ENCODE measurements around the gene SFXN3. TPM values are rescaled to one million over a fixed set of nuclear protein-coding genes. Genes with fewer than 3 reads are reported as not detected.

Gene SFXN3, protein sequence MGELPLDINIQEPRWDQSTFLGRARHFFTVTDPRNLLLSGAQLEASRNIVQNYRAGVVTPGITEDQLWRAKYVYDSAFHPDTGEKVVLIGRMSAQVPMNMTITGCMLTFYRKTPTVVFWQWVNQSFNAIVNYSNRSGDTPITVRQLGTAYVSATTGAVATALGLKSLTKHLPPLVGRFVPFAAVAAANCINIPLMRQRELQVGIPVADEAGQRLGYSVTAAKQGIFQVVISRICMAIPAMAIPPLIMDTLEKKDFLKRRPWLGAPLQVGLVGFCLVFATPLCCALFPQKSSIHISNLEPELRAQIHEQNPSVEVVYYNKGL
- total RNA-seq: 46.5 TPM
- long read RNA-seq, transcript SFXN3-202 (12 exons, 3,098 nt): major isoform, 5 of 90 reads
- long read RNA-seq, partial matches to known transcripts: 71 of 90 reads
- long read RNA-seq, other reads (novel, unspliced or antisense): 10 of 90 reads

DNA sequence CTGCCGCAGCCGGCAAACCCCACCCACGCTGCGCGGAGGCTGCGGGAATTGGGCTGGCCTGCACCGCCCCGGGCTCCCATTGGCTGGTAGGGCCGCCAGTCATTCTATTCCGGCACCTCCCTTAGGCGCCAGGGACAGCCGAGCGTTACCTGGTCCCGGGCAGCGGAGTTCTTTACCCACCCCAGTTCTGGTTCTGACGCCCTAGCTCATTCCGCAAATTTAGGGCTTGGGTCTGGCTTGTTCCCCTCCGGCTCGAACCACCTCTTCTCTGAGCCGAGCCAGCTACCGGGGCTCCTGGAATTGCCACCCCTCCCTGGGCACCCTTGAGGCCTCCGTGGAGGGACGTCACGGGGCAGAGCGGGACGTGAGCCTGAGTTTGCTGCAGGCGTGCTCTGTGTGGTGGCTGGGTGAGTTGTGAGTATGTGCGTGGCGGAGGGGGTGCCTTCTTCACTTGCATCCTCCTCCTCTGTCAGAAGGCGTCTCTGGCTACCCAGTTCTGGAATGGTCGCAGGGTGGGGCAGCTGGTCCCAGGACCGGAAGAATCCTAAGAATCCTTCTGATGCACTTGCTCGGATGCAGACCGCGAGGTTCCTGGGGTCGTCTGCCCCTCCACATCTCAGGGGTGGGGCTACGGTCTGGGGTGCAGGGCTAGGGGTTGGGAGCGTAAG lies at the start of gene SFXN3, which contains the start of gene PDZD7:
SFXN3 (plus strand) TSS at position 107 of the 668 bp plus-strand sequence. CDS start 3,461 bp downstream, outside the sequence.
PDZD7 (minus strand) TSS at position 2 of the 668 bp plus-strand sequence. CDS start 910 bp downstream, outside the sequence.
- DNase-seq (ENCODE audit: low spot score): peak; percentile 98

DNA sequence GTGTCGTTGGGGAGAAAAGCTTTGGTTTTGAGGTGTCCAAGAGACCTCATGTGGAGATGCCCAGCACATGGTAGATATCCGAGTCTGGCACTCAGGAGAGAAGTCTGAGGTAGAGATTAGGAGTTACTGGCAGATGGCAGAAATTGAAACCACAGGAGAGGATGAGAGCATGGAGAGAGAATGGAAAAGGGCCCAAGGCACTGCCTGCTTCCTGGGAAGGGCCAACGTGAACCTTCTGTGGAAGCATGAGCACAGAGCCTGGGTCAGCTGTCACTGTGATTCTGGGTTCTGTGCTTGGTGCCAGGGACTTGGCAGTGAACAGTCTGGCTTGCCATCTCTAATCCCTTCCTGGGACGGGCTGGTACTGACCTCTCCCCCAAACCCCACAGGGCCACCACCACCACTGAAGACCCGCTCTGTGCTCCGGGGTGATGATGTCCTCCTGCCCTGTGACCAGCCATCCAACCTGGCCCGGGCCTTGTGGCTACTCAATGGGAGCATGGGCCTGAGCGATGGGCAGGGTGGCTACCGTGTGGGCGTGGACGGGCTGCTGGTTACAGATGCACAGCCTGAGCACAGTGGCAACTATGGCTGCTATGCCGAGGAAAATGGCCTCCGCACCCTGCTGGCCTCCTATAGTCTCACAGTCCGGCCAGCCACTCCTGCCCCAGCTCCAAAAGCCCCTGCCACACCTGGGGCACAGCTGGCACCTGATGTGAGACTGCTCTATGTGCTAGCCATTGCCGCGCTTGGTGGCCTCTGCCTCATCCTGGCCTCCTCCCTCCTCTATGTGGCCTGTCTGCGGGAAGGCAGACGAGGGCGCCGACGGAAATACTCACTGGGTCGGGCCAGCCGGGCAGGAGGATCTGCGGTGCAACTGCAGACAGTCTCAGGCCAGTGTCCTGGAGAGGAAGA lies 47.9 kb upstream of the SFXN3 start:
- DNase-seq (ENCODE audit: low spot score): peak; percentile 89

DNA sequence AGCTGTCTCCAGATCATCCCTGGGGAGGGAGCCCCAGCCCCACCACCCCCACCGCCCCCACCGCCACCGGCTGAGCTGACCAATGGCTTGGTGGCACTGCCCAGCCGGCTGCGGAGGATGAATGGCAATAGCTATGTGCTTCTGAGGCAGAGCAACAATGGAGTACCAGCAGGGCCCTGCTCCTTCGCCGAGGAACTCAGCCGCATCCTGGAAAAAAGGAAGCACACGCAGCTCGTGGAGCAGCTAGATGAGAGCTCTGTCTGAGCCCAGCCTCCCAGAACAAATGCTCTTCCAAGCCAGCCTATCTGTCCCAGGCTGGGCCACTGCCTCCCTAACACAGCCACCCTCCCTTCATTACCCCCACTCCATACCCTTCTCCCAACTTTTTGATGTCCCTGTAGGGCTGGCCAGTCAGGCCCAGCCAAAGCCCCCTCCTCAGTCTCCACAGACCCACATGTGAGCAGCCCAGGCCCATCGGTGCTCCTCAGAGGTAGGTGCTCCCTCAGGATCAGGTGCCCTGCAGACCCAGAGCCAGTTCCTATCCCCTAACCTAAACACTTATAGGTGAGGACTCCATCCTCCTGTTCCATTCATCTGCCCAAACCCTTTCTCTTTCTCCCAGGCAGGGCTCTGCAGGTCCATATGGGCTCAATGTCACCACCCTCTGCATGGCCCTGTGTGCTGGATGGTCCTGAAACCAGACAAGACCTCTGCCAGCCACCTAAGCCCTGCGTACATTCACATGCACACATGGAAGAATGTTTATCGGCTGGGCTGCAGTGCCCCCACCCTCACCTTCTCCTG lies 47.0 kb upstream of the SFXN3 start:
- DNase-seq (ENCODE audit: low spot score): peak; percentile 77

DNA sequence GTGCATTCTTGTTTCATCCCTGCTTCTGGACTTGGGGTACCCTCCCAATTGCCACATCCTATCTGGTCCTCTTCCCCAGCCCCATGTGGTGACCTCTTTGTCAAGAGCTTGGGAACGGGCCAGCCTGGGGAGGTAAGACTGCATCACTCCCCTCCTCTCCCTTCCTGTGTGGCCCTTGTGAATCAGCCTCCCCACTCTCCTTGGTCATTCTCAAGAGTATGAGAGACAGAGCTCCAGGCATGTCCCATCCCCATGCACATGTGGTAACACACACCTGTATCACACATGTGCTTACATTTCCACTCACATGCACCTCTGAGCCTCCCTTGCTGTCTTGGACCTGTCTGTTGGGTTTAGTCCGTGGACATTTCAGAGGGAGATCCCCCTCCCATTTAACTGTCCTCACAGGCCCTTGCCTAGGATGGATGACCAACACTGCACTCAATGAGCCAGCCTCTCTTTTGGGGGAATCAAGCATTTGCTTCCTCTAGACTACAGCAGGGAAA lies 46.3 kb upstream of the SFXN3 start:
- DNase-seq (ENCODE audit: low spot score): peak; percentile 72

DNA sequence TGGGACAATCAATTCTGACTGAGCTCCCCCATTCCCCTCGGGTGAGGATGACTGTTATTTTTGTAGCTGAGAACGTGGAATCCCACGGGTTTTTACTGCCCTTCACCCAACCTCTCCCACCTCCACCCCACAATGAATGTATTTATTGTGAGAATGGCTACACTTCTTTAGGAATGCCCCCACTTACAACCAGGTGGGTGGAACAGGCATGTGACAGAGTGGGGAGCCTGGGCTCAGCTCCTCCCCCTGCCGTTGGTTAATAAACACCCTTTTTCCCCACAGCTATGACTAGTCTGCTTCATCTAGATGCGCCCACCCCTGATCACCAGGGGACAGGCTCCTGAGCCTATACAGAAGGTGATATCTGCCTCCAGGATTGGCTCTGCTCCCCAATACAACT lies 45.7 kb upstream of the SFXN3 start:
- no peak for DNase-seq (ENCODE audit: low spot score)

DNA sequence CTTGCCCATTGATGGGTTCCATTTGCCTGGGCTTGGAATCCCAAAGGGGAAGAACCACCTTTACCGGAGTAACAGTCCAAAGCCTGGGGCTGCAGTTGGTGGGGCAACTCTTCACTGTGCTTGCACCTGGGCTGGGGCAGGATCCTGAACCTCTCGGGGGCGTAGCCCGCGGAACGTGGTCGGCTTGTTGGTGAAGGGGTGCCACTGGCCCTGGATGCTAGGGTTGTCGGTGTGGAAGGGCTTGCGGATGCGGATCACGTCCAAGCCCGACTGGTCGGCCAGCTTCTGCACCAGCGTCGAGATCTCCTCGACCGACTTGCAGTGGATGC lies 44.4 kb upstream of the SFXN3 start:
- no peak for DNase-seq (ENCODE audit: low spot score)

DNA sequence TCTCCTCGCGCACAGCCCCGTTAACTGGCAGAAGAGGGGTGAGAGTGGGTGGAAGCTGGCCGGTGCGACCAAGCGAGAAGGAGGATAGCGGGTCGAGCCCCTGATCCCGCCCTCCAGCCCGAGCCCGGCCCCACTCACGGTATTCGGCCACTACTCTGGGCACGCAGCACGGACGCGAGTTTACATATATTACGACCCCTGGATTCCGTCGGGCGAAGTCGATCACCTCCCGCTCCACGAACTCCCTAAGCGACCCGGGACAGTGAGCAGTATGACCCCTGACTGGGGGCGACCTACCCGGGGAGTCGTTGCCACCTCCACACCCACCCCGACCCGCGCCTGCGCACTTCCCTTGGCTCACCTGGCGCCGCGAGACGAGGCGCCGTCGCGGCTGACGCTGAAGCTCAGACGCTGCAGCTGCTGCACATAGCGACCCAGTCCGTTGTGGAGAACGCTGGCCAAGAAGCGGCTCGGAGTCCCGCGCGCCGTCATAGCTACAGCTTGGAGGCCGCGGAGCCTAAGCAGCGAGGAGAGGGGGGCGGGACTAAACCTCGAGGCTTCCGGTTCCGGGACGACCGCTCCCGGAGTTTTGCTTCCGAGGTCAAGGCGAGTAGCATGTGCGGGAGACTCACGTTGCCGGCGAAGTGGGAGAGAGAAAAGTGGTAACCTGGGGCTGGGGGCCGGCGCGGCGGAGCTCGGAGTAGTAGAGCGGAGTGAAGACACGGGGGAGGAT lies 43.9 kb upstream of the SFXN3 start, which contains the start of the genes MRPL43 and TWNK:
MRPL43 (minus strand) TSS at position 546 of the 733 bp plus-strand sequence; CDS start at position 492, 54 bp downstream.
TWNK (plus strand) TSS at position 592 of the 733 bp plus-strand sequence. CDS start 668 bp downstream, outside the sequence.
- DNase-seq (ENCODE audit: low spot score): peak; percentile 96

DNA sequence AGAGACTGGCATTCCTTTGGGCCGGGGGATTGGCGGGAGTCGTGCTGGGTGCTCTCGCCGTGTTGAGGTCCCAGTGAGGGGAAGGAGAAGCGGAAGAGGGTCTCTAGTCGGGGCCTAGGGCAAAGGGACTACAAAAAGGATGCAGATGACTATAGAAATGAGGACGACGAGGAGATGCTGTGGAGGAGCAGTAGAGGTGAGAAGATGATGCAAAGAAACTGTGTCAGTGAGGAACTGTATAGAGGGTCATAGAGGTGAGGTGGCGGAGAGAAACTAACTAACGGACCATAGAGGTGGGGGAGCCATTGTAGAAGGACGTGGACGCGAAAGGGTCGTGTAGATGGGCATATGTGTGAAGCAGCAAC lies 43.4 kb upstream of the SFXN3 start:
- no peak for DNase-seq (ENCODE audit: low spot score)

DNA sequence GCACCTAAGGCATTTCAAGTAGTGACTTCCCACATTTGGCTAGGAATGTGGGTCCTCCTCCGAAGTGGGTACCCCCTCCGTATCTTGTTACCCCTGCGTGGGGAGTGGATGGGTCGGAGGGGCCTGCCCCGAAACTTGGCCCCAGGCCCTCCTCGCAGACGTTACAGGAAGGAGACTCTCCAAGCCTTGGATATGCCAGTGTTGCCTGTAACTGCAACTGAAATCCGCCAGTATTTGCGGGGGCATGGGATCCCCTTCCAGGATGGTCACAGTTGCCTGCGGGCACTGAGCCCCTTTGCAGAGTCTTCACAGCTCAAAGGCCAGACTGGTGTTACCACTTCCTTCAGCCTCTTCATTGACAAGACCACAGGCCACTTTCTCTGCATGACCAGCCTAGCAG lies 42.9 kb upstream of the SFXN3 start:
- no peak for DNase-seq (ENCODE audit: low spot score)

DNA sequence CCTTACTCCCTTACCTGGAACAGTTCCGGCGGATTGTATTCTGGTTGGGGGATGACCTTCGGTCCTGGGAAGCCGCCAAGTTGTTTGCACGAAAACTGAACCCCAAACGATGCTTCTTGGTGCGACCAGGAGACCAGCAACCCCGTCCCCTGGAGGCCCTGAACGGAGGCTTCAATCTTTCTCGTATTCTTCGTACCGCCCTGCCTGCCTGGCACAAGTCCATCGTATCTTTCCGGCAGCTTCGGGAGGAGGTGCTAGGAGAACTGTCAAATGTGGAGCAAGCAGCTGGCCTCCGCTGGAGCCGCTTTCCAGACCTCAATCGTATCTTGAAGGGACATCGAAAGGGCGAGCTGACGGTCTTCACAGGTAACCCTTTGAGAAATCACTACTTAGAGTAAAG lies 41.9 kb upstream of the SFXN3 start:
- no peak for DNase-seq (ENCODE audit: low spot score)

DNA sequence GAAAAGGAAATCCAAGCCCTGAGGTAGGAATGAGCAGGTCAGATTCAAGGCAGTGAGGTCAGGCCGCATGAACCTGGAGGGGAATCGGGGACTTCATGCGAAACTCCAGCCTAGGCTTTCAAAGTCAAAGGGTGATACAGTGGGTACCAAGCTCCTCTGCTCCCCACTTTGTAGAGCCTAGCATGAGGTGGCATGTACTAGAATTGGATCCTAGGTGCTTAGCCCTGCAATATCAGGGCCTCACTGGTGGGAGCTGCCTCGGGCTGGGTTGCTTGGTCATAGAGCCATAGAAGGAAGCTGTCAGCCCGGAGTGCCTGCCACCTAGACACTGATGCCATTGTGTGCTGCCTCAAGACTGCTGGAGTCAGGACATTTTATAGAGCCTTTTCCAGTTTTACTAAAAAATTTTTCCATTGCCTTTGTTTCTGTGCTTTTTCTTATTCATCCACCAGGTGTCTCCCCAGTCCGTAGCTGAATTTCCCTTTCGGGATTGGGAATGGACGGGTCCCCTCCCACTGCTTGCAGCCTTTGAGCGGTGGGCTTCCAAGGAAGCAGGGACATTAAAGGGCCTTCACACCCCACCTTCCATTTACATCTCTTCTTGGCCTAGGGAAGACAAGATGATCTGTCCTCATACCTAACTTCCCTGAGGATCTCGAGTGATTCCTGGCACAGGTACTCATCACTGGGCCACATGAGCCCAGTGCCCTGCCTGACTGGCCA lies 36.9 kb upstream of the SFXN3 start:
- DNase-seq (ENCODE audit: low spot score): no peak

DNA sequence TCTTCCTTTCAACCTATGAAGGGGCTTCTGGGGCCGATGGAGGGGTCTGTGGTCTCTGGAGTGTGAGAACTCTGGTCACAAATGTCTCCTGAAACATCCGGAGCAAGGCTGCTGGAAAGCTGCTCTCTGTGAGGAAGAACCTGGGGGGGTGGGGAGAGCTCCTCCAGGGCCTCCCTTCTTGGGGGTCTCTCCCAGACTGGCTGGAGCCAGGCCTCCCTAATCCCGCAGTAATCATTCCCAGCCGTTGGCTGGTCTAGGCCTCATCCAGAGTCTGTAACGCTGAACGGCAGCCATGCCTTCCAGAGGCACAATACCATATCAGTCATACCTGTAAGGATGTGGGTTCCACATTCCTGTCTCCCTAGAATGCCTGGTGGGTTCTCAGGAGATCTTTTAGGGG lies 35.9 kb upstream of the SFXN3 start:
- no peak for DNase-seq (ENCODE audit: low spot score)

DNA sequence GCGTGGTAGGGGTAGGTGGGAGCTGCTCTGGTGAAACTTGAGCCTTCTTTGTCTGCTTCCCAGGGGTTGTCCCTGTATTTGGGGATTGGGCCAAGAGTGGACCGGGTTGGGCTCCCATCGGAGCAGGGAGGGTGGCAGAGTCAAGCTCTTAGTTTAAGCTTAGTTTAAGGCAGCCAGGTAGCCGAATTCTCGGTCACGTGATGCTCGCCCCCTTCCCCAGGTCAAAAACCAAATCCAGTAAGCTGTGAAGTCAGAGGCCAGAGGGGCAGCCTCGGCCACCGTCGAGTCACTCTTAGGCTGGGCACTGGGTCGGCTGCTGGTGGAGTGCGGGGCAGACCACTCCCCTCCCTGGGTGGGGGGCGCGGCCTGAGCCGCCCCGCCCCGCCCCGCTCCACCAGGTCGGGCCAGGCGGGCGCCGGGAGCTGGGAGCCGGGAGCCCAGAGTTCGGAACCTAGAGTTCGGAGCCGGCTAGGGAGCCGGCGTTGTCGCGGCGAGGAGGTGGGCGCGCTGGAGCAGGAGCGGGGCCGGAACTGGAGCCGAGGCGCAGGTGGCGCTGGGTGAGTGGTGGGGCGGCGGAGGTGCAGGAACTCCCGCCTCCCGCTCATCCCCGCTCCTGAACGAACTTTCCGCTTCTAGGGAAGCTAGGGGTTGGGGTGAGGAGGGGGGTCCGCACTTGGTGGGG lies 34.2 kb upstream of the SFXN3 start:
- no peak for DNase-seq (ENCODE audit: low spot score)

DNA sequence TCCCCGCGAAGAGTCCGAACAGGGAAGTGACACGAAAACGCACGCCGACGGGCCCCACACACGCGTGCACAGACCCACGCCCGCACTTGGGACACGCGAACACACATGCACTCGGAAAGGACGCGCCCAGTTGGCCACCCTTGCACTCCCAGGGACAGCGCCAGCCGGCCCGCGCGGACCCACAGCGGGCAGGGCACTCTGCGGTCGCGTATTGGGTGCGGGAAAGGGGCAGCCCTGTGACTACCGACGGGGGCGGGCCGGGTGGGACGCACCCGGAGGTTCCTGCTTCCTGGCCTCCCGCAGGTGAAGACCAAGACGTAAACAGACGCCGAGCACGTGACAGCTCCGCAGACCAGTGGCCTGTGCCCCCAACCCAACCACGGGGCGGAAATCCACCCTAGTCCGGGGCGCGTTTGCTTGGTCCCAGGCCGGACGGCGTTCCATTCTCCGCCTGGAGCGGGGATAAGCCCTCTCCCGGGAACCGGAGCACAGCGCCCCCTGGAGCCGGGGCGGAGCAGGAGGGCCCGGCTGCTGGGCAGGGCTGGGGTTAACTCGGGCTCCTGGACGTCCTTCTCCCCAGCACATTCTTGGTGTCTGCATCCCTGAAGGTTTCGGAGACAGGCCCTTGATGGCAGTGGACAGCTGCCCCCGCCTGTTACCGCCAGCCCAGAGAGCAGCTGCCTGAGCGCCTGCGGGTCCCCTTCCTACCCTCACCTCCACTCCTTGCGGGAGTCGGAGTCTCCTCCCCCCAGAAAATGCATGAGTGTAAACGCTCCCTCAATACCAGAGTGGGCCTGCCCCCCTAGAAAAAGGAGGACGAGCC lies 33.5 kb upstream of the SFXN3 start:
- DNase-seq (ENCODE audit: low spot score): peak; percentile 94

DNA sequence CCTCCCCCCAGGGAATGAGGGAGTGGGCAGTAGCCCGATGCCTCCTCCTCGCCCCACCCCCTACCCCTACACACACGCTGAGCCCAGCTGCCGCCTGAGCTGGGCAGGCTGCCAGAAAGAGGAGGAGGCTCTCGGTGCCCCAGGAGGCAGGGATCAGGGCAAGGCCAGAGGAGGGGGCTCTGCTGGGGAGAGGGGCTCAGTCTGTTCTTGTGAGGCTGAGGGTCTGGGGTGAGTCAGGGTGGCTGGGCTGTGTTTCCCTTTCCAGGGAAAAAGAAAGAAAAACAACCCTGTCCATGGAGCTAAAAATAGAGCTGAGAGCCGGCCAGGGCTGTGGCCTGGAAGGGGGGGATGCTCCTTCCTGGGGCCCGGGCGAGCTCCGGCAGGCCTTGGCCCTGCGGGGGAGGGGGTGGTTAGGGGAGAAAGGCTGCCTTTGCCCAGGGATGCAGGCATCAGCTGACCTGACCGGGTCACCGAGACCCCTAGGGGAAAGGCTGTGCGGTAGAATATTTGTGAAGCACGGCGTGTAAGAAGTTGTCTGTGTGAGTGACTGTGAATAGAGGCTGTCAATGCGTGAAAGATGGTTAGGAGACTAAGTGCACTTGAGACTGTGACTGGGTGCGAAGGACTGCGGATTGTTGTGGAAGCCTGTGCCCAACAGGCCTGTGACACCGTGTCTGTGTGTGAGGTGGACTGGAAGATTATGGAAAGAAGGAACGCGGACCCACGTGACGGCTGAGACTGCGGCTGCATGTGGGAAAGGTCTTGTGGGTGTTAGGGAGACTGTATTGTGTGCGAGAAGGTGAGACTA lies 32.6 kb upstream of the SFXN3 start:
- DNase-seq (ENCODE audit: low spot score): no peak

DNA sequence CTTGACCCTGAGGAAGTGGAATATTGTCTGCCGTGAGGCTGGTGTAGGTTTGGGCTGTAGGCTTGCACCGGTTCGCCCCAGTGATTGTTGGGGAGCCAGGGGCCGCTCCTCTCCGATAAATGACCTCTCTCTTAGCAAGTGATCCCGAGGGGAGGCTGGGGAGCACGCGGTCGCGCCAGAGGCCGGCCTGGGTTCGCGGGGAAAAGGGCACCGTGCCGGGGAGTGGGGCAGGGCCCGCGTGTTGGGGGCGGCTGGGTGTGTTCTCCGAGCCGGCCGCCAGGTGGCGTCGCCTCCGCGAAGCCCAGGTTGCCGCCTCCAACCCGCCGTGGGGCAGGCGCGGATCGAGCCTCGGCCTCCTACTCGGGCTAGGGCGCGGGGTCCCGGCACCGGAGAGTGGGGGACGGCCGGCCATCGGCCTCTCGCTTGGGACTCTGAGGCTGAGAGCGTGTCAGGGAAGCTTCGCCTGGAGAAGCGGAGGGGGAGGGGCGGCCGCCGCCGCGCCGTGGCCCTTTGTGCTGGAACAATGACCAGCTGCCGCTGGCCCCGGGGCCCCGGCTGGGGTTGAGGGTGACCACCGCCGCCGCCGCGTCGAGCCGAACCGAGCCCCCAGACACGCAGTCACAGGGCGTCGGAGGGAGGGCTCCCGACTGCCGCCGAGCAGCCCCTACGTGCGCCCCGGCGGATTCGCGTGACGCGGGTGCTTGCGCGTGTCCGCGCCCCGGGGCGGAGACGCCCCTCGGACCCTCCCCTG lies 31.9 kb upstream of the SFXN3 start:
- peak; percentile 98 for DNase-seq (ENCODE audit: low spot score)

All from mesenteric fat pad (tissue), 1 donor.